Measurements from ENCODE around the gene DUOXA2.
"Not testable (repeated sequence)": the region's sequence is repeated elsewhere in the genome, so short reads cannot be mapped to it uniquely, and the experiment has no call there.

DNA sequence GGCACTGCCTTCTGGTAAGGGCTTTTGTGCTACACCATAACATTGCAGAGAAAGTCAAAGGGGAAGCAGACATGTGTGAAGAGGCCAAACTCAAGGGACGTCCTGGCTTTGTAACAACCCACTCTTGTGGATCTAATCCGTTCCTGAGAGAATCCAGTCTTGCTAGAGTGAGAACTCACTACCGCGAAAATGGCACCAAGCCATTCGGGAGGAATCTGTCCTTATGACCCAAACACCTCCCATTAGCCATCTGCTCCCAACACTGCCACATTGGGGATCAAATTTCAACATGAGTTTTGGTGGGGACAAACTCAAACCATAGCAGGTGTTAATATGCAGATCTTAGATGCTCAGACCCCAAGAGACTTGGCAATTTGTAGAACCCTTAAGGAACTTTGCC is 34.9 kb upstream of the DUOXA2 start:
- TF ChIP-seq, protein P1, sequence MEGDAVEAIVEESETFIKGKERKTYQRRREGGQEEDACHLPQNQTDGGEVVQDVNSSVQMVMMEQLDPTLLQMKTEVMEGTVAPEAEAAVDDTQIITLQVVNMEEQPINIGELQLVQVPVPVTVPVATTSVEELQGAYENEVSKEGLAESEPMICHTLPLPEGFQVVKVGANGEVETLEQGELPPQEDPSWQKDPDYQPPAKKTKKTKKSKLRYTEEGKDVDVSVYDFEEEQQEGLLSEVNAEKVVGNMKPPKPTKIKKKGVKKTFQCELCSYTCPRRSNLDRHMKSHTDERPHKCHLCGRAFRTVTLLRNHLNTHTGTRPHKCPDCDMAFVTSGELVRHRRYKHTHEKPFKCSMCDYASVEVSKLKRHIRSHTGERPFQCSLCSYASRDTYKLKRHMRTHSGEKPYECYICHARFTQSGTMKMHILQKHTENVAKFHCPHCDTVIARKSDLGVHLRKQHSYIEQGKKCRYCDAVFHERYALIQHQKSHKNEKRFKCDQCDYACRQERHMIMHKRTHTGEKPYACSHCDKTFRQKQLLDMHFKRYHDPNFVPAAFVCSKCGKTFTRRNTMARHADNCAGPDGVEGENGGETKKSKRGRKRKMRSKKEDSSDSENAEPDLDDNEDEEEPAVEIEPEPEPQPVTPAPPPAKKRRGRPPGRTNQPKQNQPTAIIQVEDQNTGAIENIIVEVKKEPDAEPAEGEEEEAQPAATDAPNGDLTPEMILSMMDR (conservative IDR thresholded peaks at IDR 0.05; ENCODE audit: low read depth, low read length), result not testable (repeated sequence)
- not testable (repeated sequence) for TF ChIP-seq EZH2phosphoT487 (IDR thresholded peaks at IDR 0.05; ENCODE audit: borderline replicate concordance, low read length); EZH2 (IDR thresholded peaks at IDR 0.05; ENCODE audit: low read length, unreplicated experiment)

Measured in PC-3 (cell line).